ENCODE data around the gene TSEN2.
A peak's percentile ranks its signal among the peaks of the same experiment; 100 is the strongest.
"Not testable (repeated sequence)": the region's sequence is repeated elsewhere in the genome, so short reads cannot be mapped to it uniquely, and the experiment has no call there.

The TSEN2 gene

GRCh38 chr3:12484198-12484982 lies at the start of gene TSEN2:
TSEN2 (plus strand) TSS chr3:12484480; CDS start chr3:12489801, 5,321 bp downstream.
- DNase-seq = peak; percentile 88 to 95

- DNase-seq = no peak
Measured at GRCh38 chr3:12436514-12437220, 47.6 kb upstream of the TSEN2 start.

GRCh38 chr3:12437221-12437605 lies 47.1 kb upstream of the TSEN2 start:
- no peak for DNase-seq

GRCh38 chr3:12437861-12438260 lies 46.4 kb upstream of the TSEN2 start:
- no peak for DNase-seq

GRCh38 chr3:12438318-12438717 lies 46.0 kb upstream of the TSEN2 start:
- DNase-seq = no peak

- no peak for DNase-seq
Measured at GRCh38 chr3:12439161-12439940, 44.9 kb upstream of the TSEN2 start.

GRCh38 chr3:12440927-12441714 lies 43.2 kb upstream of the TSEN2 start:
- DNase-seq = no peak

- no peak for DNase-seq
Measured at GRCh38 chr3:12442654-12443501, 41.4 kb upstream of the TSEN2 start.

- DNase-seq = no peak
Measured at GRCh38 chr3:12443781-12444522, 40.3 kb upstream of the TSEN2 start.

- DNase-seq = no peak
Measured at GRCh38 chr3:12444582-12445471, 39.5 kb upstream of the TSEN2 start.

- no peak for DNase-seq
Measured at GRCh38 chr3:12445523-12446240, 38.6 kb upstream of the TSEN2 start.

GRCh38 chr3:12446298-12446697 lies 38.0 kb upstream of the TSEN2 start:
- DNase-seq = no peak

- DNase-seq = no peak
Measured at GRCh38 chr3:12447075-12447474, 37.2 kb upstream of the TSEN2 start.

- DNase-seq = not testable (repeated sequence)
Measured at GRCh38 chr3:12448404-12449202, 35.7 kb upstream of the TSEN2 start.

GRCh38 chr3:12449889-12450682 lies 34.2 kb upstream of the TSEN2 start:
- DNase-seq = no peak

- DNase-seq = no peak
Measured at GRCh38 chr3:12451481-12451880, 32.8 kb upstream of the TSEN2 start.

- no peak for DNase-seq
Measured at GRCh38 chr3:12451960-12452359, 32.3 kb upstream of the TSEN2 start.

Measured in NCI-H526 (cell line).